Neuron (in vitro differentiated cells): ENCODE data around the gene ATM.
"Not testable (repeated sequence)": the region's sequence is repeated elsewhere in the genome, so short reads cannot be mapped to it uniquely, and the experiment has no call there.

ENCODE experiments used
- H2AFZ ChIP-seq: one replicate; pipeline ENCODE4 v1.6.1; 2013; ENCODE audit warnings: low read depth, mild to moderate bottlenecking, inconsistent platforms, low read length, moderate library complexity
- H3K27me3 ChIP-seq: one replicate; pipeline ENCODE4 v1.6.1; 2013; ENCODE audit warnings: low read length; ENCODE audit not compliant: insufficient read depth
- H3K36me3 ChIP-seq: one replicate; pipeline ENCODE4 v1.6.1; 2013; ENCODE audit warnings: low read length; ENCODE audit not compliant: insufficient read depth
- H3K4me1 ChIP-seq: one replicate; pipeline ENCODE4 v1.6.1; 2013; ENCODE audit warnings: low read length; ENCODE audit not compliant: insufficient read depth
- H3K4me3 ChIP-seq: 2 replicates; pipeline ENCODE4 v1.5.1; 2013; ENCODE audit warnings: mild to moderate bottlenecking, low read length, moderate library complexity
- H3K9me3 ChIP-seq: one replicate; pipeline ENCODE4 v1.6.1; 2013; ENCODE audit warnings: low read length

The ATM gene

DNA sequence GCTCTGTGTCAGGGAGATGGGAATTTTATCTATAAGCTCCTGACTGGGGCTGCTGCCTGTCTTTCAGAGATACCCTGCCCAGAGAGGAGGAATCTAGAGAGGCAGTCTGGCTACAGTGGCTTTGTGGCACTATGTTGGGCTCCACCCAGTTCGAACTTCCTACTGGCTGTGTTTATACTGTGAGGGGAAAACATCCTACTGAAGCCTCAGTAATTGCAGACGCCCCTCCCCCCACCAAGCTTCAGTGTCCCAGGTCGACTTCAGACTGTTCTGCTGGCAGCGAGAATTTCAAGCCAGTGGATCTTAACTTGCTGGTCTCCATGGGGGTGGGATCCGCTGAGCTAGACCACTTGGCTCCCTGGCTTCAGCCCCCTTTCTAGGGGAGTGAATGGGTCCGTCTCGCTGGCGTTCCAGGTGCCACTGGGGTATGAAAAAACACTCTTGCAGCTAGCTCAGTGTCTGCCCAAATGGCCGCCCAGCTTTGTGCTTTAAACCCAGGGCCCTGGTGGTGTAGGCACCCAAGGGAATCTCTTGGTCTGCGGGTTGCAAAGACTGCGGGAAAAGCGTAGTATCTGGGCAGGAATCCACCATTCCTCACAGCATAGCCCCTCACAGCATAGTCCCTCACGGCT, 54.2 kb downstream of the ATM start:
- not testable (repeated sequence) for H3K4me1 ChIP-seq, H3K9me3 ChIP-seq, H3K27me3 ChIP-seq, H3K4me3 ChIP-seq, H2AFZ ChIP-seq
- peaks cover 48% of the 10 kb centered on the region for H3K36me3 ChIP-seq

GRCh38 chr11:108278546-108278945, 55.7 kb downstream of the ATM start:
- H3K36me3 ChIP-seq: peaks cover 45% of the 10 kb centered on the region
- peaks cover 3% of the 10 kb centered on the region for H3K9me3 ChIP-seq
- no peak overlapping the region for H3K4me3 ChIP-seq
- no peak overlapping the region for H2AFZ ChIP-seq
- H3K4me1 ChIP-seq: peaks cover 7% of the 10 kb centered on the region
- no peaks in the 10 kb centered on the region for H3K27me3 ChIP-seq

GRCh38 chr11:108278954-108279353, 56.1 kb downstream of the ATM start:
- H3K4me1 ChIP-seq: peaks cover 7% of the 10 kb centered on the region
- H3K27me3 ChIP-seq: no peaks in the 10 kb centered on the region
- no peak overlapping the region for H3K4me3 ChIP-seq
- H3K9me3 ChIP-seq: peaks cover 2% of the 10 kb centered on the region
- no peak overlapping the region for H2AFZ ChIP-seq
- peaks cover 45% of the 10 kb centered on the region for H3K36me3 ChIP-seq

DNA sequence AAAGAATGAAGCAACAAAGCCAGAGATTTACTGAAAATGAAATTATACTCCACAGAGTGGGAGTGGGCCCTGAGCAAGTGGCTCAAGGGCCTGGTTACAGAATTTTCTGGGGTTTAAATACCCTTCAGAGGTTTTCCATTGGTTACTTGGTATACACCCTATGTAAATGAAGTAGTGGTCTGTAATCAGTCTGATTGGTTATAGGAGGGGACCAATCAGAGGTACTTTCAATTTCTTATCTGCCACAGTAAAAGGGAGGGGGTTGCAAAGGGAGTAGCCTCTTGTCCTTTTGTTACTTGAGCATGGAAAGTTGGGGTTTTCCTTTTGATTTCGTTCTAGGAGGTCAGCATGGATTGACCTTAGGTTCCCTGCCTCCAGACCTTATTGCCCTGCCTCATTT, 63.5 kb downstream of the ATM start:
- H3K36me3 ChIP-seq: peaks cover 63% of the 10 kb centered on the region
- no peaks in the 10 kb centered on the region for H3K9me3 ChIP-seq
- H2AFZ ChIP-seq: no peak overlapping the region
- no peaks in the 10 kb centered on the region for H3K4me1 ChIP-seq
- H3K4me3 ChIP-seq: no peak overlapping the region
- no peaks in the 10 kb centered on the region for H3K27me3 ChIP-seq

- no peaks in the 10 kb centered on the region for H3K27me3 ChIP-seq
- no peak overlapping the region for H2AFZ ChIP-seq
- H3K4me3 ChIP-seq: no peak overlapping the region
- peaks cover 69% of the 10 kb centered on the region for H3K36me3 ChIP-seq
- no peaks in the 10 kb centered on the region for H3K4me1 ChIP-seq
- H3K9me3 ChIP-seq: no peaks in the 10 kb centered on the region
Measured at GRCh38 chr11:108286956-108287355, 64.1 kb downstream of the ATM start.

- not testable (repeated sequence) for H2AFZ ChIP-seq, H3K9me3 ChIP-seq, H3K4me3 ChIP-seq, H3K4me1 ChIP-seq, H3K27me3 ChIP-seq
- peaks cover 61% of the 10 kb centered on the region for H3K36me3 ChIP-seq
Measured at GRCh38 chr11:108289066-108289465, 66.2 kb downstream of the ATM start.

DNA sequence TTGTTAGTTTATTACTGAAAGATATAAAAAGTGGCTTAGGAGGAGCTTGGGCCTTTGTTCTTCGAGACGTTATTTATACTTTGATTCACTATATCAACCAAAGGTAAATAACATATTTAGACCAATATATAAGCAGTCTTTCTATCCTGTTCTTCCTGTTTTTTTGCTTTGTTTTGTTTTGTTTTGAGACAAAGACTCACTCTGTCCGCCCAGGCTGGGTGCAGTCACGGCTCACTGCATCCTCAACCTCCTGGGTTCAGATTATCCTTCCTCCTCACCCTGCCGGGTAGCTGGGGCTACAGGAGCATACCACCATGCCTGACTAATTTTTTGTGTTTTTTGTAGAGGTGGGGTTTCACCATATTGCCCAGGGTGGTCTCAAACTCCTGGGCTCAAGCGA, 66.8 kb downstream of the ATM start:
- no peaks in the 10 kb centered on the region for H3K4me1 ChIP-seq
- H3K36me3 ChIP-seq: peaks cover 55% of the 10 kb centered on the region
- H3K9me3 ChIP-seq: no peaks in the 10 kb centered on the region
- H3K27me3 ChIP-seq: no peaks in the 10 kb centered on the region
- H2AFZ ChIP-seq: no peak overlapping the region
- H3K4me3 ChIP-seq: no peak overlapping the region

- no peak overlapping the region for H3K4me3 ChIP-seq
- H2AFZ ChIP-seq: no peak overlapping the region
- H3K9me3 ChIP-seq: no peaks in the 10 kb centered on the region
- H3K27me3 ChIP-seq: no peaks in the 10 kb centered on the region
- H3K4me1 ChIP-seq: no peaks in the 10 kb centered on the region
- H3K36me3 ChIP-seq: peaks cover 53% of the 10 kb centered on the region
Measured at GRCh38 chr11:108293229-108293628, 70.4 kb downstream of the ATM start.

GRCh38 chr11:108302121-108302785, 79.4 kb downstream of the ATM start:
- Histone ChIP-seq H3K9me3 (no peaks in the 10 kb centered on the region), H3K4me3 (no peak overlapping the region), H3K27me3 (no peaks in the 10 kb centered on the region), H3K4me1 (no peaks in the 10 kb centered on the region), H2AFZ (no peak overlapping the region), H3K36me3 (peaks cover 61% of the 10 kb centered on the region)

DNA sequence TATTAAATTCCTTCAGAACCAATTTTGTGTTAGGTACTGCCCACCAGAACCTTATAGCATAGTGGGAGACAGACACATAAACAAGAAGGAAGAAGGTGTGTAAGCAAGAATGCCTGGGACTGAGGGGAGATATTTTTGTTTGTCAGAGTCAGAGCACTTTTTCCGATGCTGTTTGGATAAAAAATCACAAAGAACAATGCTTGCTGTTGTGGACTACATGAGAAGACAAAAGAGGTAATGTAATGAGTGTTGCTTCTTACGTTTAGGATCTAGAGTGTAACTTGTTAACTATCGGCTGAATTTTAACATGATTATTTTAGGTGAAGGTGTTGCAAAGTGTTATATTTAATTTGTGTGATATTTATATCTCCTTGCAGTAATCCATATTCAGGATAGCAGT, 84.9 kb downstream of the ATM start:
- Histone ChIP-seq H3K27me3 (no peaks in the 10 kb centered on the region), H3K36me3 (peaks cover 55% of the 10 kb centered on the region), H3K4me1 (no peaks in the 10 kb centered on the region), H3K9me3 (no peaks in the 10 kb centered on the region), H3K4me3 (no peak overlapping the region), H2AFZ (no peak overlapping the region)

- Histone ChIP-seq H3K9me3 (no peaks in the 10 kb centered on the region), H3K36me3 (peaks cover 59% of the 10 kb centered on the region), H3K4me3 (no peak overlapping the region), H2AFZ (no peak overlapping the region), H3K4me1 (no peaks in the 10 kb centered on the region), H3K27me3 (no peaks in the 10 kb centered on the region)
Measured at GRCh38 chr11:108313444-108313843, 90.6 kb downstream of the ATM start.

DNA sequence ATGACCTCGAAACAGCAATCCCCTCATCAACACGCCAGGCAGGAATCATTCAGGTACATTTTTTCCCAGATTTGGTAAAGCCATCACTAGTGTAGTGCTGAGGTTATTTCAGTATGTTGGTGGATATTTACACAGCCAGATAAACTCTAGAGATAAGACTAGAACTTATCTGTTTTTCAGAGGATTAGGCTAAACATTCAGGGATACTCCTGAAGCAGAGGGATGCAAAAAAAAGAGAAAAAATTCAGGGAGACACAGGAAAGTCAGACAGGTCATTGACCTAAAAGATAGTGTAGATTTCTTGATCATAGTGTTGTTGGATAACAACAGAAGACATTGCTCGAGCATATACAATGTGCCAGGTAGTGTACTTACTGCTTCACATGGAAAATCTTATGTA, 93.2 kb downstream of the ATM start:
- Histone ChIP-seq H3K4me3 (no peak overlapping the region), H3K27me3 (no peaks in the 10 kb centered on the region), H3K4me1 (no peaks in the 10 kb centered on the region), H3K9me3 (no peaks in the 10 kb centered on the region), H2AFZ (no peak overlapping the region), H3K36me3 (peaks cover 63% of the 10 kb centered on the region)

DNA sequence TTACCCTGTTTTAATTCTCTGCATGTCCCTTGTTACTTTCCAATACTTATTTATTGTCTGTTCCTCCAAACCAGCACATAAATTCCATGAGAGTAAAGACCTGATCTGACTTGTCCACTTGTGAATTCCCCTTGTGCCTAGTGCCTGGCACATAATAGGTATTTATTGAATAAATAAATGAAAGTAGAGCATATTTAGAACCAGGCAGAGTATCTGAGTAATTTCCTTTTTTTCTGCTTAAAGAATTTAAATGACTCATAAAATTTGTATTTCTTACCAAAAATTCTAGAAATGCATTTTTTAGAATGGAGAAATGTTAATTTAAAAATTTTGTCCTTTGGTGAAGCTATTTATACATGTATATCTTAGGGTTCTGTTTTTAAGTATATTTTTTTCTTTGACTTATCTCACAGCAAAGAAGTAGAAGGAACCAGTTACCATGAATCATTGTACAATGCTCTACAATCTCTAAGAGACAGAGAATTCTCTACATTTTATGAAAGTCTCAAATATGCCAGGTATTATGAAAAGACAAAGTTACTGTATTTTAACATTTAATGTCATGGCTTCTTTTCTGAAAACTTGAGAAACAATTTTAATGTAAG, 96.8 kb downstream of the ATM start:
- no peak overlapping the region for H2AFZ ChIP-seq

More for the DNA sequence above, 96.8 kb downstream of the ATM start:
- peaks cover 52% of the 10 kb centered on the region for H3K36me3 ChIP-seq
- peaks cover 6% of the 10 kb centered on the region for H3K4me1 ChIP-seq
- no peak overlapping the region for H3K4me3 ChIP-seq
- H3K27me3 ChIP-seq: no peaks in the 10 kb centered on the region
- no peaks in the 10 kb centered on the region for H3K9me3 ChIP-seq
